GM18519 (cell line): ENCODE measurements around the gene SEC14L1.
"Not testable (repeated sequence)": the region's sequence is repeated elsewhere in the genome, so short reads cannot be mapped to it uniquely, and the experiment has no call there.

Source experiments
- ATAC-seq: cut with Tn5 transposase; IDR thresholded peaks from one replicate; pipeline ENCODE4 v1.9.1; 2021; ENCODE audit warnings: mild to moderate bottlenecking, moderate library complexity; ENCODE audit not compliant: unreplicated experiment, low FRiP score

SEC14L1 gene

DNA sequence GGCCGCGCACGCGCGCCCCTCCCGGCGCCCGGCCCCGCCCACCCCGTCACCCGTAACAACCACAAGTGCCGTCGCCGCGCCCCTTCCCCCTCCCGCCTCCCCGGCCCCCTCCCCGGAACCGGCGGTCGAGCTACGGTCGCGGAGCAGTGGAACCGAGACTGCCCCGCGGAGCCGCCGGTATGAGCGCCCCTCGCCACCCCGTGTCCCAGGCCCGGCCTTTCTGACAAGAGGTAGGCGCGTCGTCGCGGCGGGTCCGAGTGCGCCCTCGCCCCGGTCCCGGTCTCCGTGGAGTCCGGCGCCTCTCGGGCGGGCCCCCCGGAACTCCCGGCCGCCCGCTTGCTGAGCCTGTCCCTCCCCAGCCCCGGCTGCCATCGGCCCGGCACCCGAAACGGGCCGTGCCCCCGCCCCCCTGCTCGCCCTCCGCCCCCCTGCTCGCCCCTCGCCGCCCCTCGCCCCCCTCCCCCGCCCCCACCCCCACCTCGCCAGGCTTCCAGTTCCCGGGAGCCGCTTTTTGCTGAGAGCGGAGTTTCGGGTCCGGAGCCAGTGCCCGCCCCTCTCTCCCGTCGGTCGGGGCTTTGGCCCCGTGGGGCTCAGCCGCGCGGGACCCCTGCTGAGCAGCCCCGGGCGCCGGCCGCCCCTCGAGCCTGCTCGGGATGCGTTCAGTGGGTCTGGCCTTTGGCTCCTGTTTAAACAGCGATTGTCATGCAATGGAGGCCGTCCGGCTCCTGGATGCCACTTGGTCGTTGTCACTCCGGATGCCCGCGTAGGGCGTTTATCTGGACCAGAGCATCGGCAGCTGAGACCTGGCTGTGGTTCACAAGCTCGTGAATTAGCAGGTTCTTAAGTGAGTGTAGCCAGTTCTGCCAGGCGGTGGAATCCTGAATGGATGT, at the start of gene SEC14L1:
TSS of gene SEC14L1 (plus strand) at position 92 of the 890 bp plus-strand sequence. CDS start 2,628 bp downstream, outside the sequence.
- peak; percentile 22 for ATAC-seq

GRCh38 chr17:77092025-77092424, 48.7 kb upstream of the SEC14L1 start:
- ATAC-seq, result no peak

DNA sequence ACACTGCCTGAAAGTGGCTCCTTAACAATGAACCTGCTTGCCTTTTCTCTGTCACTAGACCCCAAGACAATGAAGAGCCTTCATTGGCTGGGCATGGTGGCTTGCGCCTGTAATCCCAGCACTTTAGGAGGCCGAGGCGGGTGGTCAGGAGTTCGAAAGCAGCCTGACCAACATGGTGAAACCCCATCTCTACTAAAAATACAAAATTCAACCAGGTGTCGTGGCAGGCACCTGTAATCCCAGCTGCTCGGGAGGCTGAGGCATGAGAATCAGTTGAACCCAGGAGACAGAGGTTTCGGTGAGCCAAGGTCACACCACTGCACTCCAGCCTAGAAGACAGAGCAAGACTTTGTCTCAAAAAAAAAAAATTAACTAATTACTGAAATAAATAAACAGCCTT, 45.3 kb upstream of the SEC14L1 start:
- ATAC-seq, result no peak

DNA sequence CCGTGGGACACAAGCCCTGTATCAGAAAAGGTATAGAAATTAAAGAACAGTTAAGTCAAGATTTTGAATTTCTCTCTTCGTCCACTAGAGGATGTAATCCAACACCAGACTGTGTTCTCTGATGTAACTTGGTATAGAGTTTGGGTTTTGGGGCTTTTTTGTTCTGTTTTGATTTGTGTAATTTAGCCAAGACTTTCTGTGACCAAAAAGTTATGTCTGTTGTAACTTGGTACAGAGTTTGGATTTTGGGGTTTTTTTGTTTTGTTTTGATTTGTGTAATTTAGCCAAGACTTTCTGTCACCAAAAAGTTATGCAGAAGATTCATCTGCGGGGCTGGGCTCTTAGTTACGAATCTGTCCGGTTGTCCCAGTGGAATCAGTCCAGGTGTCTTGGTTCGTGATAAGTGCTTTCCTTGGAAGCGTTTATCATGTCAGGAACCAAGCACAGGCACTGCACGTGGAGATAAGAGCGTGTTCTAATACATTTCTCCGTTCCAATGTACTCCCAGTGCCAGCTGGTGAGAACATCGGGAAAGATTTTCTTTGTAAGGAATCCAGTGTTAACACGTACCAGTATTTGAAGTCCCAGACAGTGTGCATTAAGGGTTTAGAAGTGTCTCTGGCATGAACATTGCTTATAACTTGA, 44.1 kb upstream of the SEC14L1 start:
- no peak for ATAC-seq

DNA sequence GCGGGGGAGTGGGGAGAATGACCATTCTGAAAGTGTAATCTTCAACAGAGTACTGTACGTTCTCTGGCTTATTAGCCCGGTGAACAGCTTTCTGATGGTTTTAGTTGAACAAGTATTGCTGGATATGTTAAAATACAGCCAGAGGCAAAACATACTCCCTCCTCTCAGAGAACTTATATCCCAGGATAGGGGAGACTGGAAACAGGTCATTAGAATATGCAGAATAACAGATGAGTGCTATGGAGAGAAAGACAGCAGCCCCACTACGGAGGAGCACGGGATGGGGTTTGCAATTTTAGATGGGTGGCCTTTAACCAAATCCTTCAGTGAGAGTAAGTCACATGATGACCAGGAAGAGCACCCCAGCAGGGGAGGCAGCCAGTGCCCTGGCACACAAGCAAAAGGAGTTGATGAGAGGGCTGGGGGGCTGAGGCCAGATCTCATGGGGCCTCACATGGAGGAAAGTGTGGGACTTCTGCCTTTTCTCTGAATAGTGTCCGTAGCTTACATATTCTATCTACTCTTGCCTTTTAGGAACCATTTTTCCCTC, 43.1 kb upstream of the SEC14L1 start:
- ATAC-seq, result no peak

- no peak for ATAC-seq
These were observed 41.8 kb upstream of the SEC14L1 start for GRCh38 chr17:77098884-77099545.

- ATAC-seq, result no peak
These were observed 40.8 kb upstream of the SEC14L1 start for GRCh38 chr17:77099997-77100396.

- no peak for ATAC-seq
These were observed 39.0 kb upstream of the SEC14L1 start for GRCh38 chr17:77101521-77102410.

DNA sequence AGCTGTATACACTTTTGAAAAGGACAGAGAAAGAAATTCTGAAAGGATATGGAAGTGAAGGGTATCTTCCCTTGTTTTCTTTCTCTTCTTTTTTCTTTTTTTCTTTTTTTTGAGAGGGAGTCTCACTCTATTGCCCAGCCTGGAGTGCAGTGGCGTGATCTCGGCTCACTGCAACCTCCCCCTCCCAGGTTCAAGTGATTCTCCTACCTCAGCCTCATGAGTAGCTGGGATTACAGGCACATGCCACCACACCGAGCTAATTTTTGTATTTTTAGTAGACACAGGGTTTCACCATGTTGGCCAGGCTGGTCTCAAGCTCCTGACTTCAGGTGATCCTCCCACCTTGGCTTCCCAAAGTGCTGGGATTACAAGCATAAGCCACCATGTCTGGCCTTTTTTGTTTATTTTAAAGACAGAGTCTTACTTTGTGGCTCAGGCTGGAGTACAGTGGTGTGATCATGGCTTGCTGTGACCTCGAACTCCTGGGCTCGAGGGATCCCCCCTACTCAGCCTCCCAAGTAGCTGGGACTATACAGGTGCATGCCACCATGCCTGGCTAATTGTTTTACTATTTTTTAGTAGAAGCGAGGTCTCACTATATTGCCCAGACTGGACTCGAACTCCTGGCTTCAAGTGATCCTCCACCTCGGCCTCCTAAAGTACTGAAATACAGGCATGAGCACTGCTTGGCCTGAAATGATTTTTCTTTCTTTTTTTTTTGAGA, 38.2 kb upstream of the SEC14L1 start:
- not testable (repeated sequence) for ATAC-seq

GRCh38 chr17:77105706-77106105, 35.1 kb upstream of the SEC14L1 start:
- ATAC-seq, result no peak

DNA sequence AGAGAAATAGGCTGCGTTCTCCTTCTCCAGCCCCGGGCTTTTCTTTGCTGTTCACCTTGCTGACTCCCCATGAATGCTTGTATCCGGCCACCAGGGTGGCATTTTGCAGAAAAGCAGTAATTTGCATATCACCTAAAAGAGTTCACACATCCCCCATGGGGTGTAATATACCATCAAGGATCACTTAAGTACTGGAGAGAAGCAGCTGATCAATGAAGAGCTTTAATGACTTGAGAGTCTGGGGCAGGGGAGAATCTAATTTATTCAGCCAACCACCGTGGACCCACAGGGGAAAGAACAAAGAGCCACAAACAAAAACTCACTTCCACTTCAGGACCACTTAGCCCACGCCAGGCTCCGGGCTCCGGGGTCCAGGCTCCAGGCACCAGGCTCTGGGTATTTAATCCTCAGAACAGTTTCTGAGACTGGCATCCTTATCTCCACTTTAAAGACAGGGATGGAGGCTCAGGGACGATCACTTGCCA, 33.9 kb upstream of the SEC14L1 start:
- ATAC-seq, result no peak

- peak; percentile 70 for ATAC-seq
These were observed 33.0 kb upstream of the SEC14L1 start for GRCh38 chr17:77107506-77108433.

- ATAC-seq, result no peak
These were observed 31.5 kb upstream of the SEC14L1 start for GRCh38 chr17:77109159-77109759.

DNA sequence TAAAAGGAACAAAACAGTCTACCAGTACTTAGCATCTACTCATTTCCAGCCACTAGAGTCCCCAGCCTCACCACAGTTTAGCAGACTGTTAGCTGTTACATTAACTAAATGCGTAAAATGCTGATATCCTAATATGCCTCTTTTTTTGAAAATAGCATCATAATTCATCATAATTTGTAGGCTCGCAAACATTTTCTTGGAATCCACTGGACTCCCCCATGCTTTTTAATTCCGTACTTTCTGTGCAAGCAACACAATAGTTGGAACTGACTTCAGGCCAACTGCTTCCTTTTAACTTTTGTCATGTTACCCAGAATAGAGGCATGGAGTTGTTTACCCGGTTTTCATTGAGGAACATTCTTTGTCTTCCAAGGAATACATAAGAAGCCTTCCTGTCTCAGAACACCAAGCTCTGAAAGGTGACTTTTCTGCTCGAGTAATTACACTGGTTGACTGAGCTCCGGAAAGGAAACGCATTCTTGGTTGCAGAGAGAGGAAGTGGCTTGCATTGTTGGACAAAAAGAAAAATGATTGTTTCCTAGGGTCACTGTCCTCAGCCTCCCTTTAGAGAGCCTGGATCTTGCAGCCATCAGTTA, 30.9 kb upstream of the SEC14L1 start:
- no peak for ATAC-seq

GRCh38 chr17:77111165-77111933, 29.4 kb upstream of the SEC14L1 start:
- ATAC-seq, result not testable (repeated sequence)

DNA sequence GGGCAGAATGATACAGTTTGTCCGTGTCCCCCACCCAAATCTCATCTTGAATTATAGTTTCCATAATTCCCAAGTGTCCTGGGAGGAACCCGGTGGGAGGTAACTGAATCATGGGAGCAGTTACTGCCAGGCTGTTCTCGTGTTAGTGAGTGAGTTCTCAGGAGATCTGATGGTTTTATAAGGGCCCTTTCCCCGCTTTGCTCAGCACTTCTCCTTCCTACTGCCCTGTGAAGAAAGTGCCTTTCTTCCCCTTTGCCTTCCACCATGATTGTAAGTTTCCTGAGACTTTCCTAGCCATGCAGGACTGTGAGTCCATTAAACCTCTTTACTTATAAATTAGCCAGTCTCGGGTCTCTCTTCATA, 28.9 kb upstream of the SEC14L1 start:
- ATAC-seq, result no peak

- ATAC-seq, result no peak
These were observed 25.3 kb upstream of the SEC14L1 start for GRCh38 chr17:77115510-77115909.
